Measurements from ENCODE around the gene DUS1L. TPM values are rescaled to one million over a fixed set of nuclear protein-coding genes. Genes with fewer than 3 reads are reported as not detected.

Gene DUS1L
- total and polyA plus RNA-seq, 2 experiments from 2014 or later, result 66.0 to 122 TPM

DNA sequence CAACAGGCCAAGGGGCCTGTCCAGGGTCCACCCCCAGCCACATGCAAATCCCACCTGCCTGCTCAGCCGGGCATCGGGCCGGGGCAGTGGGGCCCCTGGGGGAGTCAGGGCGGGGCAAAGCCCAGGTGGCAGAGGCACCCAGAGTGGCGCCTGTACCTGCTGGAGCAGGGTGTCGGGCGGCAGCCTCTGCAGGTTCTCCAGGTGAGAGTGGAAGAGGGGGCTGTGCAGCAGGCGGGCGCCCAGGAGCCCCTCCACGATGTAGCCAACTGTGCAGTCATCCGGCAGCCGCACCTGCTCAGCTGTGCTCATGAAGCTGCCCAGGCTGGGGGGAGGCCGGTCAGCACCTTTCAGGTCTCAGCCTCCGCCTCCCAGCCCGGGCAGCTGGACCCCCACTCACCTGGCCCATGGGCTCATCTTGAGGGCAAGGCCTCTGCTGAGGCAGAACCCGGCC lies 16.1 kb downstream of the DUS1L start:
- Histone ChIP-seq H2AFZ (no peak overlapping the region), H3K36me3 (ENCODE audit: insufficient read depth) (no peaks in the 10 kb centered on the region), H3K4me2 (no peak overlapping the region), H3K4me1 (ENCODE audit: insufficient read depth) (no peaks in the 10 kb centered on the region), H3K4me3 (no peak overlapping the region), H3K27me3 (ENCODE audit: insufficient read depth) (no peaks in the 10 kb centered on the region), H4K20me1 (replicated peaks; ENCODE audit: insufficient read depth) (peaks cover 8% of the 10 kb centered on the region; the same call in 1 of the 2 replicates), H3K79me2 (replicated peaks; ENCODE audit: insufficient read depth) (peaks cover 9% of the 10 kb centered on the region; the same call in 1 of the 2 replicates), H3F3A (replicated peaks; ENCODE audit: low read depth) (0 out of 2 replicates have a peak, but pooled peaks cover 6% of the 10 kb centered on the region), H3K27ac (ENCODE audit: low read depth) (no peak overlapping the region), H3K9me2 (ENCODE audit: insufficient read depth) (no peaks in the 10 kb centered on the region)
- peaks cover 11% of the 10 kb centered on the region for H3K27me3 Mint-ChIP-seq (ENCODE audit: insufficient read depth, low read depth, poor library complexity)
- no peaks in the 10 kb centered on the region for H3K9me3 Mint-ChIP-seq
- TF ChIP-seq, protein P1, sequence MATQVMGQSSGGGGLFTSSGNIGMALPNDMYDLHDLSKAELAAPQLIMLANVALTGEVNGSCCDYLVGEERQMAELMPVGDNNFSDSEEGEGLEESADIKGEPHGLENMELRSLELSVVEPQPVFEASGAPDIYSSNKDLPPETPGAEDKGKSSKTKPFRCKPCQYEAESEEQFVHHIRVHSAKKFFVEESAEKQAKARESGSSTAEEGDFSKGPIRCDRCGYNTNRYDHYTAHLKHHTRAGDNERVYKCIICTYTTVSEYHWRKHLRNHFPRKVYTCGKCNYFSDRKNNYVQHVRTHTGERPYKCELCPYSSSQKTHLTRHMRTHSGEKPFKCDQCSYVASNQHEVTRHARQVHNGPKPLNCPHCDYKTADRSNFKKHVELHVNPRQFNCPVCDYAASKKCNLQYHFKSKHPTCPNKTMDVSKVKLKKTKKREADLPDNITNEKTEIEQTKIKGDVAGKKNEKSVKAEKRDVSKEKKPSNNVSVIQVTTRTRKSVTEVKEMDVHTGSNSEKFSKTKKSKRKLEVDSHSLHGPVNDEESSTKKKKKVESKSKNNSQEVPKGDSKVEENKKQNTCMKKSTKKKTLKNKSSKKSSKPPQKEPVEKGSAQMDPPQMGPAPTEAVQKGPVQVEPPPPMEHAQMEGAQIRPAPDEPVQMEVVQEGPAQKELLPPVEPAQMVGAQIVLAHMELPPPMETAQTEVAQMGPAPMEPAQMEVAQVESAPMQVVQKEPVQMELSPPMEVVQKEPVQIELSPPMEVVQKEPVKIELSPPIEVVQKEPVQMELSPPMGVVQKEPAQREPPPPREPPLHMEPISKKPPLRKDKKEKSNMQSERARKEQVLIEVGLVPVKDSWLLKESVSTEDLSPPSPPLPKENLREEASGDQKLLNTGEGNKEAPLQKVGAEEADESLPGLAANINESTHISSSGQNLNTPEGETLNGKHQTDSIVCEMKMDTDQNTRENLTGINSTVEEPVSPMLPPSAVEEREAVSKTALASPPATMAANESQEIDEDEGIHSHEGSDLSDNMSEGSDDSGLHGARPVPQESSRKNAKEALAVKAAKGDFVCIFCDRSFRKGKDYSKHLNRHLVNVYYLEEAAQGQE (IDR thresholded peaks at IDR 0.05; ENCODE audit: unreplicated experiment), result no peak
- no peak for TF ChIP-seq NANOG (IDR thresholded peaks at IDR 0.05; ENCODE audit: borderline replicate concordance)
- no peak for TF ChIP-seq CREB1 (CRISPR knock-in tag; IDR thresholded peaks at IDR 0.05; ENCODE audit: low read depth)
- TF ChIP-seq ZNF331 (CRISPR knock-in tag; IDR thresholded peaks at IDR 0.05; ENCODE audit: low read depth), result no peak
- TF ChIP-seq STAT1 (IDR thresholded peaks at IDR 0.05; ENCODE audit: unreplicated experiment), result no peak
- TF ChIP-seq ZNF114 (CRISPR knock-in tag; IDR thresholded peaks at IDR 0.05), result no peak
- TF ChIP-seq, protein P2, sequence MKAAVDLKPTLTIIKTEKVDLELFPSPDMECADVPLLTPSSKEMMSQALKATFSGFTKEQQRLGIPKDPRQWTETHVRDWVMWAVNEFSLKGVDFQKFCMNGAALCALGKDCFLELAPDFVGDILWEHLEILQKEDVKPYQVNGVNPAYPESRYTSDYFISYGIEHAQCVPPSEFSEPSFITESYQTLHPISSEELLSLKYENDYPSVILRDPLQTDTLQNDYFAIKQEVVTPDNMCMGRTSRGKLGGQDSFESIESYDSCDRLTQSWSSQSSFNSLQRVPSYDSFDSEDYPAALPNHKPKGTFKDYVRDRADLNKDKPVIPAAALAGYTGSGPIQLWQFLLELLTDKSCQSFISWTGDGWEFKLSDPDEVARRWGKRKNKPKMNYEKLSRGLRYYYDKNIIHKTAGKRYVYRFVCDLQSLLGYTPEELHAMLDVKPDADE (IDR thresholded peaks at IDR 0.05), result no peak
- no peak for TF ChIP-seq JUNB (IDR thresholded peaks at IDR 0.05; ENCODE audit: unreplicated experiment)
- TF ChIP-seq, protein P3, sequence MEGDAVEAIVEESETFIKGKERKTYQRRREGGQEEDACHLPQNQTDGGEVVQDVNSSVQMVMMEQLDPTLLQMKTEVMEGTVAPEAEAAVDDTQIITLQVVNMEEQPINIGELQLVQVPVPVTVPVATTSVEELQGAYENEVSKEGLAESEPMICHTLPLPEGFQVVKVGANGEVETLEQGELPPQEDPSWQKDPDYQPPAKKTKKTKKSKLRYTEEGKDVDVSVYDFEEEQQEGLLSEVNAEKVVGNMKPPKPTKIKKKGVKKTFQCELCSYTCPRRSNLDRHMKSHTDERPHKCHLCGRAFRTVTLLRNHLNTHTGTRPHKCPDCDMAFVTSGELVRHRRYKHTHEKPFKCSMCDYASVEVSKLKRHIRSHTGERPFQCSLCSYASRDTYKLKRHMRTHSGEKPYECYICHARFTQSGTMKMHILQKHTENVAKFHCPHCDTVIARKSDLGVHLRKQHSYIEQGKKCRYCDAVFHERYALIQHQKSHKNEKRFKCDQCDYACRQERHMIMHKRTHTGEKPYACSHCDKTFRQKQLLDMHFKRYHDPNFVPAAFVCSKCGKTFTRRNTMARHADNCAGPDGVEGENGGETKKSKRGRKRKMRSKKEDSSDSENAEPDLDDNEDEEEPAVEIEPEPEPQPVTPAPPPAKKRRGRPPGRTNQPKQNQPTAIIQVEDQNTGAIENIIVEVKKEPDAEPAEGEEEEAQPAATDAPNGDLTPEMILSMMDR (conservative IDR thresholded peaks at IDR 0.05; ENCODE audit: low read depth in 2 of 2), result no peak
- TF ChIP-seq EZH2 (IDR thresholded peaks at IDR 0.05; ENCODE audit: low read depth, unreplicated experiment), result no peak
- TF ChIP-seq, protein P4, sequence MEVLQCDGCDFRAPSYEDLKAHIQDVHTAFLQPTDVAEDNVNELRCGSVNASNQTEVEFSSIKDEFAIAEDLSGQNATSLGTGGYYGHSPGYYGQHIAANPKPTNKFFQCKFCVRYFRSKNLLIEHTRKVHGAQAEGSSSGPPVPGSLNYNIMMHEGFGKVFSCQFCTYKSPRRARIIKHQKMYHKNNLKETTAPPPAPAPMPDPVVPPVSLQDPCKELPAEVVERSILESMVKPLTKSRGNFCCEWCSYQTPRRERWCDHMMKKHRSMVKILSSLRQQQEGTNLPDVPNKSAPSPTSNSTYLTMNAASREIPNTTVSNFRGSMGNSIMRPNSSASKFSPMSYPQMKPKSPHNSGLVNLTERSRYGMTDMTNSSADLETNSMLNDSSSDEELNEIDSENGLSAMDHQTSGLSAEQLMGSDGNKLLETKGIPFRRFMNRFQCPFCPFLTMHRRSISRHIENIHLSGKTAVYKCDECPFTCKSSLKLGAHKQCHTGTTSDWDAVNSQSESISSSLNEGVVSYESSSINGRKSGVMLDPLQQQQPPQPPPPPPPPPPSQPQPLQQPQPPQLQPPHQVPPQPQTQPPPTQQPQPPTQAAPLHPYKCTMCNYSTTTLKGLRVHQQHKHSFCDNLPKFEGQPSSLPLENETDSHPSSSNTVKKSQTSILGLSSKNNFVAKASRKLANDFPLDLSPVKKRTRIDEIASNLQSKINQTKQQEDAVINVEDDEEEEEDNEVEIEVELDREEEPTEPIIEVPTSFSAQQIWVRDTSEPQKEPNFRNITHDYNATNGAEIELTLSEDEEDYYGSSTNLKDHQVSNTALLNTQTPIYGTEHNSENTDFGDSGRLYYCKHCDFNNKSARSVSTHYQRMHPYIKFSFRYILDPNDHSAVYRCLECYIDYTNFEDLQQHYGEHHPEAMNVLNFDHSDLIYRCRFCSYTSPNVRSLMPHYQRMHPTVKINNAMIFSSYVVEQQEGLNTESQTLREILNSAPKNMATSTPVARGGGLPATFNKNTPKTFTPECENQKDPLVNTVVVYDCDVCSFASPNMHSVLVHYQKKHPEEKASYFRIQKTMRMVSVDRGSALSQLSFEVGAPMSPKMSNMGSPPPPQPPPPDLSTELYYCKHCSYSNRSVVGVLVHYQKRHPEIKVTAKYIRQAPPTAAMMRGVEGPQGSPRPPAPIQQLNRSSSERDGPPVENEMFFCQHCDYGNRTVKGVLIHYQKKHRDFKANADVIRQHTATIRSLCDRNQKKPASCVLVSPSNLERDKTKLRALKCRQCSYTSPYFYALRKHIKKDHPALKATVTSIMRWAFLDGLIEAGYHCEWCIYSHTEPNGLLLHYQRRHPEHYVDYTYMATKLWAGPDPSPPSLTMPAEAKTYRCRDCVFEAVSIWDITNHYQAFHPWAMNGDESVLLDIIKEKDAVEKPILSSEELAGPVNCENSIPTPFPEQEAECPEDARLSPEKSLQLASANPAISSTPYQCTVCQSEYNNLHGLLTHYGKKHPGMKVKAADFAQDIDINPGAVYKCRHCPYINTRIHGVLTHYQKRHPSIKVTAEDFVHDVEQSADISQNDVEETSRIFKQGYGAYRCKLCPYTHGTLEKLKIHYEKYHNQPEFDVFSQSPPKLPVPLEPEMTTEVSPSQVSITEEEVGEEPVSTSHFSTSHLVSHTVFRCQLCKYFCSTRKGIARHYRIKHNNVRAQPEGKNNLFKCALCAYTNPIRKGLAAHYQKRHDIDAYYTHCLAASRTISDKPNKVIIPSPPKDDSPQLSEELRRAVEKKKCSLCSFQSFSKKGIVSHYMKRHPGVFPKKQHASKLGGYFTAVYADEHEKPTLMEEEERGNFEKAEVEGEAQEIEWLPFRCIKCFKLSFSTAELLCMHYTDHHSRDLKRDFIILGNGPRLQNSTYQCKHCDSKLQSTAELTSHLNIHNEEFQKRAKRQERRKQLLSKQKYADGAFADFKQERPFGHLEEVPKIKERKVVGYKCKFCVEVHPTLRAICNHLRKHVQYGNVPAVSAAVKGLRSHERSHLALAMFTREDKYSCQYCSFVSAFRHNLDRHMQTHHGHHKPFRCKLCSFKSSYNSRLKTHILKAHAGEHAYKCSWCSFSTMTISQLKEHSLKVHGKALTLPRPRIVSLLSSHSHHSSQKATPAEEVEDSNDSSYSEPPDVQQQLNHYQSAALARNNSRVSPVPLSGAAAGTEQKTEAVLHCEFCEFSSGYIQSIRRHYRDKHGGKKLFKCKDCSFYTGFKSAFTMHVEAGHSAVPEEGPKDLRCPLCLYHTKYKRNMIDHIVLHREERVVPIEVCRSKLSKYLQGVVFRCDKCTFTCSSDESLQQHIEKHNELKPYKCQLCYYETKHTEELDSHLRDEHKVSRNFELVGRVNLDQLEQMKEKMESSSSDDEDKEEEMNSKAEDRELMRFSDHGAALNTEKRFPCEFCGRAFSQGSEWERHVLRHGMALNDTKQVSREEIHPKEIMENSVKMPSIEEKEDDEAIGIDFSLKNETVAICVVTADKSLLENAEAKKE (CRISPR knock-in tag; IDR thresholded peaks at IDR 0.05), result no peak
- no peak for TF ChIP-seq EZH2phosphoT487 (IDR thresholded peaks at IDR 0.05; ENCODE audit: unreplicated experiment)
- no peak for TF ChIP-seq POLR2AphosphoS5 (IDR thresholded peaks at IDR 0.05; ENCODE audit: low read depth)
- H3K4me3 Mint-ChIP-seq, result no peak overlapping the region
- no peak for DNase-seq (ENCODE audit: low spot score)
- H3K36me3 Mint-ChIP-seq (ENCODE audit: low read depth), result peaks cover 8% of the 10 kb centered on the region
- no peaks in the 10 kb centered on the region; the same call in 2 of the 3 replicates for H3K4me1 Mint-ChIP-seq
- H3K27ac Mint-ChIP-seq, result no peak overlapping the region
- ATAC-seq, result no peak

Measured in GM23338 (cell line).